ENCODE results near the gene CACNA1E.

CACNA1E gene

DNA sequence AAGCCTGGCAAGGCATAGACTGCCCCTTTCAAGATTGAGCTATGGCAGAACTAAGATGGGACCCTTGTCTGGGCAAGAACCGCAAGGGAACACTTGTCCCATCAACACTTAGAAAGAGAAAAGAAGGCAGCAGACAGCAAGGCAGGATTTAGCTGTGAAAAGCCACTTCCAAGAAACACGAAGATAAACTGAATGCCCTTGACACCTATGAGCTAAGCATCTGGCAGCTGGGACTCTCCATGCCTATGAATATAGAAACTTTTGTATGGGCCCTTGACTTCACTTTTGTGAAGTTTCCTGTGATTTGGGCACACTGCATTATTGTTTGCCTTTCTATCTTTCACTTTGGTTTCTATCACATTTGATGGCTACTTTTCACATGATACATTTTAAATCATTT is 24.9 kb upstream of the CACNA1E start:
- no CpG with 5 or more reads among the region's 2 CpGs for WGBS, 2 donors (ENCODE audit: extremely low coverage in 2 of 2, insufficient read length in 2 of 2, insufficient replicate concordance in 1 of 2)
- no peaks in the 10 kb centered on the region for H3K27me3 ChIP-seq (ENCODE audit: control insufficient read depth in 3 of 3, insufficient read depth in 3 of 3, low read depth in 1 of 3, low read length in 3 of 3)
- no peak overlapping the region for H2BK5ac ChIP-seq (ENCODE audit: low read length)
- H3K14ac ChIP-seq (ENCODE audit: low read length), result no peak overlapping the region
- no peak overlapping the region for H4K91ac ChIP-seq (ENCODE audit: low read depth, low read length, poor library complexity)
- H3K9ac ChIP-seq (ENCODE audit: low read depth, low read length, poor library complexity), result no peak overlapping the region
- H2AK5ac ChIP-seq (ENCODE audit: low read depth, low read length), result no peak overlapping the region
- DNase-seq (ENCODE audit: low spot score), result no peak
- H4K8ac ChIP-seq (ENCODE audit: low read depth, low read length), result no peak overlapping the region
- H3K4me1 ChIP-seq (ENCODE audit: control insufficient read depth in 2 of 2, insufficient read depth in 1 of 2, low read depth in 1 of 2, low read length in 2 of 2), result no peaks in the 10 kb centered on the region
- no peaks in the 10 kb centered on the region for H3K36me3 ChIP-seq (replicated peaks in 1 of 2; ENCODE audit: control insufficient read depth in 2 of 2, insufficient read depth in 2 of 2, low read length in 2 of 2)
- no peak overlapping the region for H2BK12ac ChIP-seq (ENCODE audit: low read length)
- no peak overlapping the region for H2BK120ac ChIP-seq (ENCODE audit: low read depth, low read length)
- no peak overlapping the region for H2BK15ac ChIP-seq (ENCODE audit: low read length)
- no peak overlapping the region for H3K23ac ChIP-seq (ENCODE audit: low read depth, low read length, poor library complexity)
- H2AFZ ChIP-seq (ENCODE audit: low read length), result no peak overlapping the region
- H3K9me3 ChIP-seq (replicated peaks in 1 of 2; ENCODE audit: control insufficient read depth in 2 of 2, insufficient read depth in 1 of 2, low read depth in 1 of 2, low read length in 2 of 2), result peaks cover 0 to 8% of the 10 kb centered on the region in 2 donors
- H3K4me2 ChIP-seq (ENCODE audit: insufficient read depth, low read length, poor library complexity, severe bottlenecking), result no peak overlapping the region
- no peak overlapping the region for H3K27ac ChIP-seq (replicated peaks; ENCODE audit: low read length)
- no peak overlapping the region for H3K4me3 ChIP-seq (ENCODE audit: low read length in 2 of 2)
- H3K18ac ChIP-seq (ENCODE audit: low read length), result no peak overlapping the region
- H3K79me1 ChIP-seq (ENCODE audit: low read depth, low read length), result no peaks in the 10 kb centered on the region
- H3K4ac ChIP-seq (ENCODE audit: low read length), result no peak overlapping the region

DNA sequence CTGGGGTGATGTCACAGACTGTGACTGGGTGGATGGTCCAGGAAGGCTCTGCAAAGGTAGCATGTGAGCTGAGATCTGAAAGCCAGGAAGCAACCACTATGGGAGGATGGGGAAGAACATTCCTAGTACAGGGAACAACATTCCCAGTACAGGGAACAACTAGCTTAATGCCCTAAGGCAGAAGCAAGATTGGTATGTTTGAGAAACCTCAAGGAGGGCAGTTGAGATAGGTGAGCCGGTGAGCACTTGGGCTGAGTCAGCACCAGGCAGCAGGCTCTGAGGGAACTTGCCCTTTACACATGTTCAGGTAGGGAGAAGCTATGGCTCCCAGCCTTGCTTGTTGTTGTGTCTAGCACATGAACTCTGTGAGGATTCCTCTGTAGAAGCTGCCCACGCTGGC is 24.2 kb upstream of the CACNA1E start:
- H3K9me3 ChIP-seq (replicated peaks in 1 of 2; ENCODE audit: control insufficient read depth in 2 of 2, insufficient read depth in 1 of 2, low read depth in 1 of 2, low read length in 2 of 2), result peaks cover 0 to 8% of the 10 kb centered on the region in 2 donors
- H2AK5ac ChIP-seq (ENCODE audit: low read depth, low read length), result no peak overlapping the region
- no CpG with 5 or more reads among the region's 2 CpGs for WGBS, 2 donors (ENCODE audit: extremely low coverage in 2 of 2, insufficient read length in 2 of 2, insufficient replicate concordance in 1 of 2)
- H3K4ac ChIP-seq (ENCODE audit: low read length), result no peak overlapping the region
- H3K27me3 ChIP-seq (ENCODE audit: control insufficient read depth in 3 of 3, insufficient read depth in 3 of 3, low read depth in 1 of 3, low read length in 3 of 3), result no peaks in the 10 kb centered on the region
- no peak overlapping the region for H4K91ac ChIP-seq (ENCODE audit: low read depth, low read length, poor library complexity)
- H2AFZ ChIP-seq (ENCODE audit: low read length), result no peak overlapping the region
- H3K36me3 ChIP-seq (replicated peaks in 1 of 2; ENCODE audit: control insufficient read depth in 2 of 2, insufficient read depth in 2 of 2, low read length in 2 of 2), result no peaks in the 10 kb centered on the region
- H2BK5ac ChIP-seq (ENCODE audit: low read length), result no peak overlapping the region
- no peaks in the 10 kb centered on the region for H3K79me1 ChIP-seq (ENCODE audit: low read depth, low read length)
- H3K4me2 ChIP-seq (ENCODE audit: insufficient read depth, low read length, poor library complexity, severe bottlenecking), result no peak overlapping the region
- no peak overlapping the region for H2BK12ac ChIP-seq (ENCODE audit: low read length)
- no peak overlapping the region for H3K23ac ChIP-seq (ENCODE audit: low read depth, low read length, poor library complexity)
- H3K27ac ChIP-seq (replicated peaks; ENCODE audit: low read length), result no peak overlapping the region
- no peak for DNase-seq (ENCODE audit: low spot score)
- no peaks in the 10 kb centered on the region for H3K4me1 ChIP-seq (ENCODE audit: control insufficient read depth in 2 of 2, insufficient read depth in 1 of 2, low read depth in 1 of 2, low read length in 2 of 2)
- no peak overlapping the region for H3K4me3 ChIP-seq (ENCODE audit: low read length in 2 of 2)
- no peak overlapping the region for H2BK120ac ChIP-seq (ENCODE audit: low read depth, low read length)
- no peak overlapping the region for H4K8ac ChIP-seq (ENCODE audit: low read depth, low read length)
- no peak overlapping the region for H3K9ac ChIP-seq (ENCODE audit: low read depth, low read length, poor library complexity)
- H3K14ac ChIP-seq (ENCODE audit: low read length), result no peak overlapping the region
- no peak overlapping the region for H3K18ac ChIP-seq (ENCODE audit: low read length)
- H2BK15ac ChIP-seq (ENCODE audit: low read length), result no peak overlapping the region

DNA sequence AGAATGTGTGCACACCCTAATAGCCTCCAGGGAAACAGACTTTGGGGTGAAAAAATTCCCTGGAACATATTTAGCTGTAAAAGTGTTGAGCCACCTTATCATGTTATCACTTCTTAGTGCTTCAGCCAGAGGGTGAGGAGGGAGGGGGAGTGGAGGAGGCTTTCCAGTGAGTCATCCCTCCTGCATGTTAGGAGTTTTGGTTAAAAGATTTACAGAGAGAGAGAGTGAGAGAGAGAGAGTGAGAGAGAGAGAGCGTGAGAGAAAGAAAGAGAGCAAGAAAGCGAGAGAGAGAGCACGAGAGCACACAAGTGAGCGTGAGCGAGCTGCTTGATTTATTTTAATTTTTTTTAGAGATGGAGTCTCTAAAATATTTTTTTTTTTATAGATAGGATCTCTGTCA is 13.5 kb upstream of the CACNA1E start:
- H3K79me1 ChIP-seq (ENCODE audit: low read depth, low read length), result no peaks in the 10 kb centered on the region
- H3K9ac ChIP-seq (ENCODE audit: low read depth, low read length, poor library complexity), result no peak overlapping the region
- H4K8ac ChIP-seq (ENCODE audit: low read depth, low read length), result no peak overlapping the region
- no peak overlapping the region for H2AFZ ChIP-seq (ENCODE audit: low read length)
- no peak overlapping the region for H4K91ac ChIP-seq (ENCODE audit: low read depth, low read length, poor library complexity)
- no peaks in the 10 kb centered on the region for H3K9me3 ChIP-seq (replicated peaks in 1 of 2; ENCODE audit: control insufficient read depth in 2 of 2, insufficient read depth in 1 of 2, low read depth in 1 of 2, low read length in 2 of 2)
- H3K18ac ChIP-seq (ENCODE audit: low read length), result no peak overlapping the region
- H3K36me3 ChIP-seq (replicated peaks in 1 of 2; ENCODE audit: control insufficient read depth in 2 of 2, insufficient read depth in 2 of 2, low read length in 2 of 2), result no peaks in the 10 kb centered on the region
- no peak overlapping the region for H3K4me2 ChIP-seq (ENCODE audit: insufficient read depth, low read length, poor library complexity, severe bottlenecking)
- H2BK15ac ChIP-seq (ENCODE audit: low read length), result no peak overlapping the region
- H2BK12ac ChIP-seq (ENCODE audit: low read length), result no peak overlapping the region
- no peaks in the 10 kb centered on the region for H3K27me3 ChIP-seq (ENCODE audit: control insufficient read depth in 3 of 3, insufficient read depth in 3 of 3, low read depth in 1 of 3, low read length in 3 of 3)
- no peak overlapping the region for H3K4ac ChIP-seq (ENCODE audit: low read length)
- no peak overlapping the region for H2AK5ac ChIP-seq (ENCODE audit: low read depth, low read length)
- H3K23ac ChIP-seq (ENCODE audit: low read depth, low read length, poor library complexity), result no peak overlapping the region
- 100% methylated on average over 1 of the region's 5 CpGs; no CpG with 5 or more reads in 1 of the 2 donors for WGBS, 2 donors (ENCODE audit: extremely low coverage in 2 of 2, insufficient read length in 2 of 2, insufficient replicate concordance in 1 of 2)
- H3K4me3 ChIP-seq (ENCODE audit: low read length in 2 of 2), result no peak overlapping the region
- H3K4me1 ChIP-seq (ENCODE audit: control insufficient read depth in 2 of 2, insufficient read depth in 1 of 2, low read depth in 1 of 2, low read length in 2 of 2), result peaks cover 0 to 2% of the 10 kb centered on the region in 2 donors
- H2BK5ac ChIP-seq (ENCODE audit: low read length), result no peak overlapping the region
- H3K27ac ChIP-seq (replicated peaks; ENCODE audit: low read length), result no peak overlapping the region
- no peak overlapping the region for H2BK120ac ChIP-seq (ENCODE audit: low read depth, low read length)
- no peak for DNase-seq (ENCODE audit: low spot score)
- no peak overlapping the region for H3K14ac ChIP-seq (ENCODE audit: low read length)

DNA sequence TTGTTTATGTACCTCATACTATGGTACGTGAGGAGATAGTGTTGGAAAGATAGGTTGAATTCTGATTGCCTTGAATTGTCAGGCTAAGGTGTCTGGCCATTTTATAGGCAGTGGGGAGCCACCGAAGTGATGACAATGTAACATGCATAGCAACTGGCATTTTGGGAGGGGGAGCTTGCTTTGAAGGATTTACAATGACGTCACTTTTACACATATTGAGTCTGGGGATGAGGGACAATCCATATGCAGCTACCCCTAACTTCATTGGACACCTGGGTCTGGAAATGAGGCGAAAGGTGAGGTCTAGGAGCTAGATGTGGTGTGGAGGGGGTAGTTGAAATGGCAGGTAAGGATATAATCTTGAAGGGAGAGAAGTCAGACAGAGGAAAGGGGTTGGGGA is 7.7 kb upstream of the CACNA1E start:
- Histone ChIP-seq H3K27ac (replicated peaks; ENCODE audit: low read length) (no peak overlapping the region), H3K4me1 (ENCODE audit: control insufficient read depth in 2 of 2, insufficient read depth in 1 of 2, low read depth in 1 of 2, low read length in 2 of 2) (peaks cover 0 to 10% of the 10 kb centered on the region in 2 donors), H3K18ac (ENCODE audit: low read length) (no peak overlapping the region), H3K27me3 (ENCODE audit: control insufficient read depth in 3 of 3, insufficient read depth in 3 of 3, low read depth in 1 of 3, low read length in 3 of 3) (peaks cover 0 to 11% (median 0%) of the 10 kb centered on the region in 3 experiments), H2AFZ (ENCODE audit: low read length) (no peak overlapping the region), H3K4me2 (ENCODE audit: insufficient read depth, low read length, poor library complexity, severe bottlenecking) (no peak overlapping the region), H3K79me1 (ENCODE audit: low read depth, low read length) (no peaks in the 10 kb centered on the region), H3K4me3 (ENCODE audit: low read length in 2 of 2) (no peak overlapping the region), H3K14ac (ENCODE audit: low read length) (no peak overlapping the region), H2AK5ac (ENCODE audit: low read depth, low read length) (no peak overlapping the region), H3K36me3 (replicated peaks in 1 of 2; ENCODE audit: control insufficient read depth in 2 of 2, insufficient read depth in 2 of 2, low read length in 2 of 2) (no peaks in the 10 kb centered on the region), H2BK15ac (ENCODE audit: low read length) (no peak overlapping the region), H3K9me3 (replicated peaks in 1 of 2; ENCODE audit: control insufficient read depth in 2 of 2, insufficient read depth in 1 of 2, low read depth in 1 of 2, low read length in 2 of 2) (no peaks in the 10 kb centered on the region), H3K9ac (ENCODE audit: low read depth, low read length, poor library complexity) (no peak overlapping the region), H4K91ac (ENCODE audit: low read depth, low read length, poor library complexity) (no peak overlapping the region), H2BK5ac (ENCODE audit: low read length) (no peak overlapping the region), H4K8ac (ENCODE audit: low read depth, low read length) (no peak overlapping the region), H2BK12ac (ENCODE audit: low read length) (no peak overlapping the region), H3K4ac (ENCODE audit: low read length) (no peak overlapping the region), H3K23ac (ENCODE audit: low read depth, low read length, poor library complexity) (no peak overlapping the region), H2BK120ac (ENCODE audit: low read depth, low read length) (no peak overlapping the region)
- DNase-seq (ENCODE audit: low spot score), result no peak
- no CpG with 5 or more reads among the region's 4 CpGs for WGBS, 2 donors (ENCODE audit: extremely low coverage in 2 of 2, insufficient read length in 2 of 2, insufficient replicate concordance in 1 of 2)

Measured in neuronal stem cell (in vitro differentiated cells).